ENCODE results near the gene ARHGAP42. TPM values are rescaled to one million over a fixed set of nuclear protein-coding genes. Genes with fewer than 3 reads are reported as not detected.

The ARHGAP42 gene
- total and polyA plus RNA-seq, 2 of the 13 experiments (the other 11 are each of a cell fraction or from before 2014, with no cell fraction given) = 2.5 to 4.3 TPM

GRCh38 chr11:100753172-100753543 is 66.1 kb downstream of the ARHGAP42 start (continued):
- TF ChIP-seq HNRNPUL1 (IDR thresholded peaks at IDR 0.05; ENCODE audit: low read depth, low read length) (no peak), ZNF317 (CRISPR knock-in tag; IDR thresholded peaks at IDR 0.05) (no peak), SNAPC2 (CRISPR knock-in tag; IDR thresholded peaks at IDR 0.05) (no peak)

GRCh38 chr11:100753571-100753970 is 66.5 kb downstream of the ARHGAP42 start:
- Histone ChIP-seq H3K9me3 (ENCODE audit: low read length) (no peaks in the 10 kb centered on the region), H3K4me3 (replicated peaks in 1 of 3; ENCODE audit: insufficient read depth in 1 of 3, low read depth in 2 of 3, low read length in 3 of 3) (no peak overlapping the region), H4K20me1 (ENCODE audit: insufficient read depth, low read length) (no peaks in the 10 kb centered on the region), H3K36me3 (replicated peaks in 1 of 2; ENCODE audit: control insufficient read depth in 1 of 2, insufficient read depth in 2 of 2, low read length in 2 of 2) (no peaks in the 10 kb centered on the region), H3K27me3 (ENCODE audit: control insufficient read depth in 1 of 2, insufficient read depth in 2 of 2, low read length in 2 of 2) (no peaks in the 10 kb centered on the region), H3K9ac (ENCODE audit: insufficient read depth, low read depth, low read length) (no peak overlapping the region), H3K79me2 (ENCODE audit: insufficient read depth, low read length) (no peaks in the 10 kb centered on the region), H3K4me1 (ENCODE audit: insufficient read depth, low read length) (no peaks in the 10 kb centered on the region), H3K4me2 (ENCODE audit: low read depth, low read length) (no peak overlapping the region), H3K27ac (ENCODE audit: extremely low read length, insufficient read depth, low read length) (no peak overlapping the region), H2AFZ (ENCODE audit: low read length) (no peak overlapping the region)
- FAIRE-seq (no peak), DNase-seq (ENCODE audit: low spot score) (no peak), ATAC-seq (peak; percentile 32; the same call in 2 of the 3 replicates)
- ChIA-PET CTCF (ENCODE audit: low intra/inter-chr PET ratio, low total read pairs) (no interaction called here), POLR2A (no interaction called here)
- WGBS (ENCODE audit: low lambda C conversion rate) = 71% methylated on average over 4 of the region's 4 CpGs
- in situ Hi-C loops (cut with HindIII; ENCODE audit: extremely low pct_ligation_motif_present, low pct_unique_long_range_greater_than_20kb) = no loop called here
- intact Hi-C loops (cut with micrococcal nuclease; ENCODE audit: unreplicated experiment) = loop anchor here (5.0 kb wide), 1 partner anchor 74 kb away; no protein-coding TSS in a partner anchor
- TF ChIP-seq ZNF333 (CRISPR knock-in tag; IDR thresholded peaks at IDR 0.05; ENCODE audit: borderline replicate concordance) (no peak), ZNF414 (CRISPR knock-in tag; IDR thresholded peaks at IDR 0.05) (no peak), ZNF367 (CRISPR knock-in tag; IDR thresholded peaks at IDR 0.05; ENCODE audit: borderline replicate concordance) (no peak), ZNF747 (CRISPR knock-in tag; IDR thresholded peaks at IDR 0.05; ENCODE audit: borderline replicate concordance) (no peak), SP140L (CRISPR knock-in tag; IDR thresholded peaks at IDR 0.05; ENCODE audit: borderline replicate concordance) (no peak), STAT5B (CRISPR knock-in tag; IDR thresholded peaks at IDR 0.05) (no peak), ZBTB25 (CRISPR knock-in tag; IDR thresholded peaks at IDR 0.05) (no peak), ZBTB39 (CRISPR knock-in tag; IDR thresholded peaks at IDR 0.05) (no peak), CSRNP1 (CRISPR knock-in tag; IDR thresholded peaks at IDR 0.05) (no peak)
- BruUV-seq (replicated peaks) = no TSS peak

Data from HepG2 (cell line).